NCI-H2107 treated with DMSO at 0.1 percent for 48 hours (cell line): Measurements from ENCODE around the gene C1orf174.
A peak's percentile ranks its signal among the peaks of the same experiment; 100 is the strongest.

Experiments used
- DNase-seq: peaks from one replicate; lab custom pipeline; 2025; ENCODE audit not compliant: unreplicated experiment; lab: John Stamatoyannopoulos, UW

C1orf174 gene

GRCh38 chr1:3876716-3877115 lies 23.4 kb downstream of the C1orf174 start:
- DNase-seq = no peak

DNA sequence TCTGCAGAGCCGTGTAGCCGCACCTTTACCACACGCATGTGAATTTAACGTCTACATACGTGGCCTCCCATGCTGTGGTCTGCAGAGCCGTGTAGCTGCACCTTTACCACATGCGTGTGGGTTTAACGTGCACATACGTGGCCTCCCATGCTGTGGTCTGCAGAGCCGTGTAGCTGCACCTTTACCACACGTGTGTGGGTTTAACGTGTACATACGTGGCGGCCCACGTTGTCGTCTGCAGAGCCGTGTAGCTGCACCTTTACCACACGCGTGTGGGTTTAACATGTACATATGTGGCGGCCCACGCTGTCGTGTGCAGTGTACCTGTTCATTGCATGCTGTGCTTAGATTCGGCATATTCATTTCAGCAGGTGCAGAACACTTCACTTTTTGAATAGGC lies 25.3 kb downstream of the C1orf174 start:
- no peak for DNase-seq

- DNase-seq = no peak
Observed at GRCh38 chr1:3872546-3872945, 27.5 kb downstream of the C1orf174 start.

GRCh38 chr1:3871451-3871805 lies 28.6 kb downstream of the C1orf174 start:
- no peak for DNase-seq

- peak; percentile 39 for DNase-seq
Observed at GRCh38 chr1:3869751-3870301, 30.2 kb downstream of the C1orf174 start.

DNA sequence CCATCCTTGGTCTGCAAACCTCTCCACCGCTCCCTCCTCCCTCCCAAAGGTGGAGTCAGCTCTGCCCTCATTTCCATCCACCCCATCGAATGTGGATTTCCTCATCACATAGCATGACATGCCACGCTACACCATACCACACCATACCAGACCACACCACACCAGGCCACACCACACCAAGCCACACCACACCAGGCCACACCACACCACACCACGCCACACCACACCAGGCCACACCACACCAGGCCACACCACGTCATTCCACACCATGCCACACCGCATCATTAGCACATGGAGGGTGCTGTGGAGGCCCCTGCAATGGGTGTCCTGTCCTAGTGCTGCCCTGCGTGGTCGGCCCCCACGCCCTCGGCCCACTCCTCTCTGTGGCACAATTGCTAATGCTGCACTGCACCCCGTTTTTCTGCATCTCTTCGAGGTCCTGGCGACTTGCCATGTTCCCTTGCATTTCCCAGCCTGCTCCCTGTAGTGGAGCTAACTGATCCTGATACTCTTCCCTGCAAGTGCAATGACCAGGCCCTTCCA lies 31.5 kb downstream of the C1orf174 start:
- no peak for DNase-seq

- DNase-seq = no peak
Observed at GRCh38 chr1:3865606-3866160, 34.4 kb downstream of the C1orf174 start.

DNA sequence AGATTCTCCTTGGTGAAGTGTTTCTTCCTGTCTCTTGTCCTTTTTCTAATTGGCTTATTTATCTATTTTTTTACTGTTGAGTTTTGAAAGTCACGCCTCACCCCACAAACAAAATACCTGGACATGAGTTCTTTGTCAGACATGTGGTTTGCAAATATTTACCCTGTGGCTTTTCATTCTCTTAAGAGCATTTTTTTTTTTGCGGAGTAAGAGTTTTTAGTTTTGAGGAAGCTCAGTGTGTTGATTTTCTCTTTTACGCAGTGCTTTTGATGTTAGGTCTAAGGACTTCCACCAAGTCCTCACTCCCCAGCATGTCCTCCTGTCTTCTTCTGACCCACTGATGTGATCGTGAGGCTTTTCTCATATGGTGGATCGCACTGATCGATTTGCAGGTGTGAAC lies 35.2 kb downstream of the C1orf174 start:
- no peak for DNase-seq

DNA sequence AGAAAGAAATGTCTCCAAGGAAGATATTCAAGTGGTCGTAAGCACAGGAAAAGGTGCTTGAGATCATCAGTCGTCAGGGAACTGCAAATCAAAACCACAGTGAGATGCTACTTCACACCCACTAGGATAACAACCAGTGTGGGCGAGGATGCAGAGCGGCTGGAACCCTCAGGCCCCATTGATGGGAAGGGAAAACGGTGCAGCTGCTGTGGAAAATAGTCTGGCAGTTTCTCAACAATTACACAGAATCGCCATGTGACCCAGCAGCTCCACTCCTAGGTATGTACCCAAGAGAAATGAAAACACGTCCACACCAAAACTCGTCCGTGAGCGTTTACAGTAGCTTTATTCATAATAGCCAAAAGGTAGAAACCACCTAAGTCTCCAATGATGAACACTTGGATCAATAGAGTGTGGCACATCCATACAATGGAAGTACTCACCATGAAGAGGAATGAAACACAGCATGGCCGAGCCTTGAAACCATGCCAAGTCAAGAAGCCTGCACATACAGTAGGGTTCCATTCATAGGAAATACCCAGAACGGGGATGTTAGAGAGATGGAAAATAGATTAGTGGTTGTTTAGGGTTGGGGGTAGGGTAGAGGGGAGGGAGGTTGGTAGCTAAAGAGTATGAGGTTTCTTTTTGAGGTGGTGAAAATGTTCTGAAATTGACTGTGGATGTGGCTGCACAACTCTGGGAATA lies 36.7 kb downstream of the C1orf174 start:
- no peak for DNase-seq

DNA sequence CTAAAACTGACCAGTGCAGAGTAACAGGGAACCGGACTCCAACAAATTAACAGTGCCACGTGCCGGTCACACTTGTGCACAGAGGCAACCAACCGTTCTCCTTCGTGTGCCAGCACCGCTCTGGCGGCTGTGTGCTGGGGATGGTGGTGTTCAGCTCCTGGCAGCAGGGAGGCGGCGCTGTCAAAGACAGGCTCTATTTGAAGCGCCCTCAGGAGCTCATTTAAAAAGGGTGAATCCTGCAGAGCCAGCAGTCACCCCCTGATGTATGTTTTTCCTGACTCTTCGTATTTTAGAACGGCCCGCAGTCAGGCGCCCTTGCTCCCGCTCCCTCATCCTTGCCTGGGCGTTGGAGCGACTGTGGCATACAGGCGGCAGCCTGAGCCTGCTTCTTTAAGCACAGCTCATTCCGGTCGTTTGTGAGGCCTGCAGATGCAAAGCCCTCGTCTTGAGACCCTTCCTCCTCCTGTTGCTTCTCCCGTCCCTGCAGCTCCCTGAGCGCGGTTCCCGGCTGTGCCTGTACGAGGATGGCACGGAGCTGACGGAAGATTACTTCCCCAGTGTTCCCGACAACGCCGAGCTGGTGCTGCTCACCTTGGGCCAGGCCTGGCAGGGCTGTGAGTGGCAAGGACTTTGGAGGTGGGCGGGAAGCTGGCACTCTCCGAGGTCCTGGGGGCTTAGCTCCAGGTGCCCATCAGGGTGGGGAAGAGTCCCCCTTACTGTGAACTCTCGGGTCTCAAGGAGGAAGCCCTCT lies 41.7 kb downstream of the C1orf174 start:
- no peak for DNase-seq

- DNase-seq = no peak
Observed at GRCh38 chr1:3857791-3858129, 42.3 kb downstream of the C1orf174 start.

DNA sequence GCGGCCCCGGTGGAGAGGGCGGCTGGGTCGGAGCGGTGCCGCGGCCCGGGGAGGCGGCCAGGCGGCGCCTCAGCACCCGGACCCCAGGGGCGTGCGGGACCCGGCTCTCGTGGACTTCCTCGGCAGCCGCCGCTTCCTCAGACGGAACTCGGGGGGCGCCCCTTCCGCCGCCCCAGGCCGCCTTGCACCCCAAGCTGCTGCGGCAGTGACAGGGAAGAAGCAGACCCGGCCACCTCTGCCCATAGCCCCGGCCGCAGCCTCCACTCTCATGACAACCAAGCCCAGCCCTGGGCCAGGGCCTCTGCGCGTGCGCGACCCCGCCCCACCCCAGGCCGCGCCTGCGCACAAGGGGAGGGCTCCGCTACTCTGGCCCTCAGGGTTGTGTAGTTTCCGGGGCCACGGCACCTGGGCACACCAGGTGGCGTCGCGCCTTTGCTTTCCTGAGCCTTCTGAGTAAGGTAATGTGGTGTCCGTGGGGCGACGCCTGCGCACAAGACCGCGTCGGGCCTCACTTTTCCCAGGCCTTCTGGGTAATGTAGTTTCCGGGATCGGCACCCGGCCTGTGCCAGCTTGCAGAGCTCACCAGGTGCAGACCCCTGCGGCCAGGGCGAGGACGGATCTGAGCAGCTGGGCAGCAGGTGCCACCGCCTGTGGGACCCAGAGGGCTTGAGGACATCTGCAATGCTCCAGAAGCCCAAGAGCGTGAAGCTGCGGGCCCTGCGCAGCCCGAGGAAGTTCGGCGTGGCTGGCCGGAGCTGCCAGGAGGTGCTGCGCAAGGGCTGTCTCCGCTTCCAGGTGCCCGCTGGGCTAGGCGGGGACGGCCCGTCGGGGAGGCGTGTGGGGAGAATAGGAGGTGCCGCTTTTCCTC lies 42.9 kb downstream of the C1orf174 start, which contains the start of the genes CEP104 and DFFB:
TSS of gene CEP104 (minus strand) at position 289 of the 868 bp plus-strand sequence. CDS start 4,804 bp downstream, outside the sequence.
TSS of gene DFFB (plus strand) at position 554 of the 868 bp plus-strand sequence. CDS start at position 682, 128 bp downstream.
- peak; percentile 47 for DNase-seq

- DNase-seq = no peak
Observed at GRCh38 chr1:3852711-3853485, 47.2 kb downstream of the C1orf174 start.

- no peak for DNase-seq
Observed at GRCh38 chr1:3852091-3852490, 48.0 kb downstream of the C1orf174 start.

DNA sequence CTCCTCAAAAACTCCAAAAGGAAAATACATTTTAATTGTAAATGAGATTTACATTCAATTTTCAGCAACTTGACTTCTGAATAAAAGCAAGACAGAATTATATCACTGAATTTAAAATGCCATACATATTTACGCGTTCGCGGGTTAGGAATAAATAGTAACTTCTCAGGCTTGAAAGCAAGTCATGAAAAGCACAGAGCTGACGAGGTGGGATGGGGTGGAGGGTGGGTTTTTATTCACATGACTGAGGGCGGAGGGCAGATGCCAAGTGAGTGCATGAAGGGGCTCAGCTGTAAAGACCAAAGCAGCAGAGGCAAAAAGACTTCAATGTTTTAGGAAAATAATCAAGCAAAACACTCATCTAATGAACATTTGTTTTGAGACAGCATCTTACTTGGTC lies 48.8 kb downstream of the C1orf174 start:
- DNase-seq = no peak

GRCh38 chr1:3850857-3851256 lies 49.2 kb downstream of the C1orf174 start:
- no peak for DNase-seq

GRCh38 chr1:3847081-3847480 lies 53.0 kb downstream of the C1orf174 start:
- DNase-seq = no peak

- no peak for DNase-seq
Observed at GRCh38 chr1:3846541-3846940, 53.5 kb downstream of the C1orf174 start.

DNA sequence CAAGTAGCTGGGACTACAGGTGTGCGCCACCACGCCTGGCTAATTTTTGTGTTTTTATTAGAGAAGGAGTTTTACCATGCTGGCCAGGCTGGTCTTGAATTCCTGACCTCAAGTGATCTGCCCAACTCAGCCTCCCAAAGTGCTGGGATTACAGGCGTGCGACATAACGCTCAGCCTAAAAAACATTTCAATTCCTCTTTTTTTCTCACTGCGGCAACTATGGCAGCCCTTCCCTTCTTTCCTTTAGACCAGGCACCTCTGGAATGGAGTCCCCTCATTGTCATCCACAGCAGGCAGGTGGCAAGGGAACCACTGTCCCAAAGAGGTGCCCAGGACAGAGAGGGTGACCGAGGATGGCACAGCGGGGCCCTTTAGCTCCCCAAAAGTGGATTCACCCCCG lies 57.2 kb downstream of the C1orf174 start:
- DNase-seq = no peak

DNA sequence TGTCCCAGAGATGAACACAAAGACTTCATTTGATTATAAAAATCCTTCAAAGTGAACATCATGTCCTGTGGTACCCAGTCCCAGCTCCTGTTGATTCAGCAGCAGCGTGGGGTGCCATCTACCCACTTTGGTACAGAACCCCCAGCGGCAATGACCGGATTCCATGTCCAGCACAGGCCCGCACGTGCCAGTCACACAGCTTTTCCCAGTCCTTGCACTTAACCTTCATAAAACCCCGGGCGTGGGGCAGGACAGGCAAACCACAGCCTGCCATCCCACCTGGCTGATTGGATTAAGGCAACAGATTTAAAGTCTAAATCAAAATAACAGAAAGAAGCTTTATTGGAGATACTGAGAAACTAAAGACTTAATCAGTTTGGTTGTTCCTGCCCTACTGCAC lies 58.6 kb downstream of the C1orf174 start:
- DNase-seq = no peak
